NB4 (cell line): Measurements from ENCODE around the gene CCDC14.

Source experiments
- DNase-seq: peaks from one replicate; pipeline ENCODE4 v3.0.0; 2010; ENCODE audit warnings: low read depth
- H3K4me3 ChIP-seq: one replicate; pipeline ENCODE4 v1.5.1; 2011; ENCODE audit warnings: mild to moderate bottlenecking, low read depth, low read length, moderate library complexity
- MAX ChIP-seq: IDR thresholded peaks from 2 replicates; pipeline ENCODE4 v1.6.1; 2011; ENCODE audit warnings: low read depth, low read length
- MYC ChIP-seq: IDR thresholded peaks from 2 replicates; pipeline ENCODE4 v1.6.1; 2011; ENCODE audit warnings: low read depth, low read length
- POLR2A ChIP-seq: IDR thresholded peaks from 2 replicates; pipeline ENCODE4 v1.6.1; 2011; ENCODE audit warnings: mild to moderate bottlenecking; ENCODE audit not compliant: insufficient read length; ENCODE audit errors: extremely low read depth
- TF ChIP-seq, protein P1 (sequence below): IDR thresholded peaks from one replicate; pipeline ENCODE4 v1.5.1; 2012; ENCODE audit warnings: low read depth, low read length

CCDC14 gene

DNA sequence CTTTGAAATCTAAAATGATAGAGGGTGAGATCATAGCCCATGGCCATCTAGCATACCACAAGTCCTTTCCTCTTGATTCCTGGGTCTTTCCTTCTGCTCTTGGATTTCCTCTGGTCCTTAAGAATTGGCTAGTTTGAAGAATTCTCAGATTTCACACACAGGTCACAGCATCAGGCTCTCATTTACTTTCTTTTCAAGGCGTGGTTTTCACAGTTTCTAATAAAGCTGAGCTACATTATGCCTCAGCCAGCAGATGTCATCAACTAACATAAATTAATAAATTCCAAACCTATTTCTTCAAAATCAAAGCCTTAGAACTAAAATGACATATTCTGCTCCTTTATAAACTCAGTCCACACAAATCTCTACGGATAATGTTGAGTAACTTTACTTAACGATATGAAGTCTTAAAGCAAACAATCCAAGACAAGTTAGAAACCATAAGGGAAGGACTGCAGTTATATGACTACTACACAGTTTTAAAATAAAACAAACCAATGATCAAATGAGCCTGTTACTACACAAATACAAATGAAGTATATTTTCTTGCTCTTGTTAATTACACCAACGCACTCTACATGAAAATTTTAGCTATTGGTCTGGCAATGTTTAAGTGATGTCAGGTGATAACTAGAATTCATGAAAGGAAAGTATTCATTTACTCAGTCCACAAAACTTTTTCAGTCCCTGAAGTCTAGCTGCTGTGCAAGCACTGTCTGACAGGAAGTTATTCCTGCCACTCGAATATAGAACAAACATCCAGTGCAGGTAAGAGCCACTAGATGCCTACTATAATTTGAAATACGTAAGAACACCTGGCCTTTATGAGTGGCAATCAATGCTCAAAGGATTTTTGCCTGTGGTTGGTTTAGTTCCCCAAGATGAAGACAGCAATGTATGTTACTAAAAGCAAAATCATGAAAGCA lies 9.2 kb downstream of the CCDC14 start:
- TF ChIP-seq, protein P1, sequence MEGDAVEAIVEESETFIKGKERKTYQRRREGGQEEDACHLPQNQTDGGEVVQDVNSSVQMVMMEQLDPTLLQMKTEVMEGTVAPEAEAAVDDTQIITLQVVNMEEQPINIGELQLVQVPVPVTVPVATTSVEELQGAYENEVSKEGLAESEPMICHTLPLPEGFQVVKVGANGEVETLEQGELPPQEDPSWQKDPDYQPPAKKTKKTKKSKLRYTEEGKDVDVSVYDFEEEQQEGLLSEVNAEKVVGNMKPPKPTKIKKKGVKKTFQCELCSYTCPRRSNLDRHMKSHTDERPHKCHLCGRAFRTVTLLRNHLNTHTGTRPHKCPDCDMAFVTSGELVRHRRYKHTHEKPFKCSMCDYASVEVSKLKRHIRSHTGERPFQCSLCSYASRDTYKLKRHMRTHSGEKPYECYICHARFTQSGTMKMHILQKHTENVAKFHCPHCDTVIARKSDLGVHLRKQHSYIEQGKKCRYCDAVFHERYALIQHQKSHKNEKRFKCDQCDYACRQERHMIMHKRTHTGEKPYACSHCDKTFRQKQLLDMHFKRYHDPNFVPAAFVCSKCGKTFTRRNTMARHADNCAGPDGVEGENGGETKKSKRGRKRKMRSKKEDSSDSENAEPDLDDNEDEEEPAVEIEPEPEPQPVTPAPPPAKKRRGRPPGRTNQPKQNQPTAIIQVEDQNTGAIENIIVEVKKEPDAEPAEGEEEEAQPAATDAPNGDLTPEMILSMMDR: no peak
- TF ChIP-seq MYC: no peak
- no peak for TF ChIP-seq POLR2A
- no peak for TF ChIP-seq MAX
- DNase-seq: no peak
- no peak overlapping the region for H3K4me3 ChIP-seq

- TF ChIP-seq POLR2A (no peak), MAX (no peak), MYC (no peak)
- TF ChIP-seq, protein P1: no peak
- H3K4me3 ChIP-seq: no peak overlapping the region
- no peak for DNase-seq
Observed at GRCh38 chr3:123949641-123950040, 11.4 kb downstream of the CCDC14 start.

GRCh38 chr3:123948449-123948848 lies 12.6 kb downstream of the CCDC14 start:
- DNase-seq: no peak
- no peak for TF ChIP-seq MYC
- TF ChIP-seq MAX: no peak
- TF ChIP-seq, protein P1: no peak
- TF ChIP-seq POLR2A: no peak
- no peak overlapping the region for H3K4me3 ChIP-seq

GRCh38 chr3:123947482-123947881 lies 13.5 kb downstream of the CCDC14 start:
- no peak for TF ChIP-seq MYC
- no peak for TF ChIP-seq POLR2A
- TF ChIP-seq, protein P1: no peak
- no peak for TF ChIP-seq MAX
- H3K4me3 ChIP-seq: no peak overlapping the region
- no peak for DNase-seq

DNA sequence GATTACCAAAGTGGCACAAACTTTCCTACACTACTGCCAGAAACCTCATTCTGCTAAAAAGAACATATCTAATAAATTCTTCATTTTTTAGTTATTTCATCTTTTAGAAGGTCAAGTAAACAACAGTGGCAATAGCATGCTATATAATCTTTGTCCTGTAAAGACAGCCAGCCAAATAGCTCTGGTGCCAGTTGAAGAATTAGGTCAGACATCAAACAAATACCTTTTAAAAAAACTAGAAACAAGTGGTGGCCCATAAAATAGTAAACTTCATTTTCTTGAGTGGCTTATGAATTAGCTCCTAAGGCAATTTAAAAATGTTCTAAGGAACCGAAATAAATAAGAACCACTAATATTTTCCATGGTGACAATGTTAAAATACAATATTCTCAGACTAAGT lies 19.5 kb downstream of the CCDC14 start:
- DNase-seq: no peak
- TF ChIP-seq MAX (no peak), MYC (no peak), POLR2A (no peak)
- TF ChIP-seq, protein P1: no peak
- H3K4me3 ChIP-seq: no peak overlapping the region
